Measurements from ENCODE around the gene ZBTB6. TPM values are rescaled to one million over a fixed set of nuclear protein-coding genes. Genes with fewer than 3 reads are reported as not detected.

The ZBTB6 gene
- total and polyA plus RNA-seq, 2 of the 13 experiments (the other 11 are each of a cell fraction or from before 2014, with no cell fraction given): 3.7 to 7.1 TPM

DNA sequence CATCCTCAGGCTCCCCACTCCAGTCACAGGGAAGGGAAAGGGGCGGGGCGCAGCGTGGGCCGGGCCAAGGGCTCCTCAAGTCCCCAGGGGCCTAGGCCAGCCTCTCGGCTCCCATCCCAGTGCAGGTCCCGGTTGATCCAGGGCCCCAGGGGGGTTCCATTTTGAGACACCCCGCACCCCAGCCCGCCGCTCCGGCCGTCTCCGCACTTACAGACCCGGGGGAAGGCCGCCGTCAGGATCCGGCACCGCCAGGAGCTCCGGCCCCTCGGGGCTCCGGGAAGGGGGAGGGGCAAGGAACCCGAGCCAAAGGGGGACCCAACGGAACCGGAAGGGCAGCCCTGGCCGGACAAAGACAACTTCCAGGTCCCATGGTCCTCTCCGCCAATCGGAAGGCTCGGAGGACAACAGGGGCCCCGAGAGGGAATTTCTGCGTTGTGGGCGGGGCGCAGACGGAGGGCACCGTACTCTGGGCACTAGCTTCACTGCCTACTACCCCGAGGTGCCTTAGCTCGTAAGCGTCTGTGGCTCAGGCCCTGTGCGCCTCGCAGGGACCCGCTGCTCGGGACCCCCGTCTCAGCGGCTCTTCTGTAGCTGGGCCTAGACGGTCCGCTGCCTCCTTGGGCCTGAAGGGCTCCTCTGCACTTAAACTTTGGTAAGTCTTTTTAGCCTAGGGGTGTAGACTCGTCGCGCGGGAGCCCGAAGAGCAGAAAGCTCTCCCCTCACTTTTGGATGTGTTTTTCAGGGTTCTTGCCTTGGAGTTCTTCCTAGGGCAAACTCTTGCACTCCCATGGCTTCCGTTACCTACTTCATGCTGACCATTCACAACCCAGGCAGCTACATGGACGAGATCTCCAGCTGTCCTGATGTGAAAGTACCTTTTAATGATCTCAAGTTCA is 18.4 kb upstream of the ZBTB6 start, which contains the start of gene ZBTB26 (continued):
- TF ChIP-seq, protein P1, sequence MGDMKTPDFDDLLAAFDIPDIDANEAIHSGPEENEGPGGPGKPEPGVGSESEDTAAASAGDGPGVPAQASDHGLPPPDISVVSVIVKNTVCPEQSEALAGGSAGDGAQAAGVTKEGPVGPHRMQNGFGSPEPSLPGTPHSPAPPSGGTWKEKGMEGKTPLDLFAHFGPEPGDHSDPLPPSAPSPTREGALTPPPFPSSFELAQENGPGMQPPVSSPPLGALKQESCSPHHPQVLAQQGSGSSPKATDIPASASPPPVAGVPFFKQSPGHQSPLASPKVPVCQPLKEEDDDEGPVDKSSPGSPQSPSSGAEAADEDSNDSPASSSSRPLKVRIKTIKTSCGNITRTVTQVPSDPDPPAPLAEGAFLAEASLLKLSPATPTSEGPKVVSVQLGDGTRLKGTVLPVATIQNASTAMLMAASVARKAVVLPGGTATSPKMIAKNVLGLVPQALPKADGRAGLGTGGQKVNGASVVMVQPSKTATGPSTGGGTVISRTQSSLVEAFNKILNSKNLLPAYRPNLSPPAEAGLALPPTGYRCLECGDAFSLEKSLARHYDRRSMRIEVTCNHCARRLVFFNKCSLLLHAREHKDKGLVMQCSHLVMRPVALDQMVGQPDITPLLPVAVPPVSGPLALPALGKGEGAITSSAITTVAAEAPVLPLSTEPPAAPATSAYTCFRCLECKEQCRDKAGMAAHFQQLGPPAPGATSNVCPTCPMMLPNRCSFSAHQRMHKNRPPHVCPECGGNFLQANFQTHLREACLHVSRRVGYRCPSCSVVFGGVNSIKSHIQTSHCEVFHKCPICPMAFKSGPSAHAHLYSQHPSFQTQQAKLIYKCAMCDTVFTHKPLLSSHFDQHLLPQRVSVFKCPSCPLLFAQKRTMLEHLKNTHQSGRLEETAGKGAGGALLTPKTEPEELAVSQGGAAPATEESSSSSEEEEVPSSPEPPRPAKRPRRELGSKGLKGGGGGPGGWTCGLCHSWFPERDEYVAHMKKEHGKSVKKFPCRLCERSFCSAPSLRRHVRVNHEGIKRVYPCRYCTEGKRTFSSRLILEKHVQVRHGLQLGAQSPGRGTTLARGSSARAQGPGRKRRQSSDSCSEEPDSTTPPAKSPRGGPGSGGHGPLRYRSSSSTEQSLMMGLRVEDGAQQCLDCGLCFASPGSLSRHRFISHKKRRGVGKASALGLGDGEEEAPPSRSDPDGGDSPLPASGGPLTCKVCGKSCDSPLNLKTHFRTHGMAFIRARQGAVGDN (CRISPR knock-in tag; IDR thresholded peaks at IDR 0.05): peak; percentile 86

DNA sequence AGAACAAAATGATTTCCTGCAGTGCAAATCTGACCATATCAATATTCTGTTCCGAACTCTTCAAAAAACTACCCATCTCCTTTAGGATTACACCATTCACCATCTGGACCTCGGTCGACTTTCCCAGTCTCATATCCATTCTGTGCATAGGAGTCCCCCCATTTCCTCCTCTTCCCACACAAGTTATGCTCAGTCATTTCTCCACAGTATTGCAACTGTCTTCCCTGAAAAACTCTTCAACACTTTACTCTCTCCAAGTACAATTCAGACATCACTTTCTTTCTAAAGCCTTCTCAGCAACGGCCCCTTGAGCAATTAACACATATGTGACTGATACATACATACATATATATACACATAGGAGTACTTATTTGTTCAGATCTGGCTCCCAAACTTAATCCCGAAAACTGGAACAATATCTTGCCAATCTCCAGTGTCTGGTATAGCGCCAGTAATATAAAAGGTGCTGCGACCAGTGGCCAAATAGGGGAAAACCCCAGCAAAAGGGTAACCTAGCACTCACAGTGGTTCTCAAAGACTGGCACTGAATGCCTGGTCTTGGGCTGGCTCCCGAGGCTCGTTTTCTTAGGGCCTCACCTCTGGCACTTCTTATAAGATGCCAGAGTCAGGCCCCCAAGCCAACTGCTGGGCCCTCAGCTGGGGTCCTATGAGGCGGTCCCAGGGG is 17.6 kb upstream of the ZBTB6 start:
- Histone ChIP-seq H4K20me1 (ENCODE audit: insufficient read depth, low read length) (no peaks in the 10 kb centered on the region), H3K79me2 (ENCODE audit: insufficient read depth, low read length) (peaks cover 64% of the 10 kb centered on the region), H3K27me3 (ENCODE audit: control insufficient read depth in 1 of 2, insufficient read depth in 2 of 2, low read length in 2 of 2) (no peaks in the 10 kb centered on the region; a peak in 1 of 5 replicates), H3K9me3 (ENCODE audit: low read length) (no peaks in the 10 kb centered on the region), H3K4me3 (replicated peaks in 1 of 3; ENCODE audit: insufficient read depth in 1 of 3, low read depth in 2 of 3, low read length in 3 of 3) (peak overlapping the region; percentile 72 to 99 (median 85)), H2AFZ (ENCODE audit: low read length) (no peak overlapping the region), H3K4me2 (ENCODE audit: low read depth, low read length) (peak overlapping the region; percentile 86), H3K27ac (ENCODE audit: extremely low read length, insufficient read depth, low read length) (peak overlapping the region; percentile 87), H3K4me1 (ENCODE audit: insufficient read depth, low read length) (peaks cover 35% of the 10 kb centered on the region), H3K9ac (ENCODE audit: insufficient read depth, low read depth, low read length) (peak overlapping the region; percentile 92), H3K36me3 (replicated peaks in 1 of 2; ENCODE audit: control insufficient read depth in 1 of 2, insufficient read depth in 2 of 2, low read length in 2 of 2) (no peaks in the 10 kb centered on the region)
- WGBS (ENCODE audit: low lambda C conversion rate): 18% methylated on average over 7 of the region's 10 CpGs
- no peak; the same call in 2 of the 3 replicates for ATAC-seq
- in situ Hi-C loops (cut with HindIII; ENCODE audit: extremely low pct_ligation_motif_present, low pct_unique_long_range_greater_than_20kb): no loop called here
- CTCF ChIA-PET (ENCODE audit: low intra/inter-chr PET ratio, low total read pairs): no interaction called here
- DNase-seq (ENCODE audit: low spot score): no peak
- POLR2A ChIA-PET: interaction anchor here (0.9 to 3.5 kb wide), 8 partner anchors 10 to 60 kb away, joined by 3 to 107 read pairs (median 8); partner anchors contain the start of genes RABGAP1, RC3H2 and ZBTB6
- intact Hi-C loops (cut with micrococcal nuclease; ENCODE audit: unreplicated experiment): loop anchor here (2.0 kb wide), 1 partner anchor 18 kb away; the partner anchor contains the start of gene ZBTB6
- FAIRE-seq: no peak
- BruUV-seq (replicated peaks): no TSS peak
- TF ChIP-seq ZNF878 (CRISPR knock-in tag; IDR thresholded peaks at IDR 0.05): no peak
- TF ChIP-seq ZNF781 (CRISPR knock-in tag; IDR thresholded peaks at IDR 0.05; ENCODE audit: borderline replicate concordance, not compliant biosample characterization): peak; percentile 6
- TF ChIP-seq, protein P2, sequence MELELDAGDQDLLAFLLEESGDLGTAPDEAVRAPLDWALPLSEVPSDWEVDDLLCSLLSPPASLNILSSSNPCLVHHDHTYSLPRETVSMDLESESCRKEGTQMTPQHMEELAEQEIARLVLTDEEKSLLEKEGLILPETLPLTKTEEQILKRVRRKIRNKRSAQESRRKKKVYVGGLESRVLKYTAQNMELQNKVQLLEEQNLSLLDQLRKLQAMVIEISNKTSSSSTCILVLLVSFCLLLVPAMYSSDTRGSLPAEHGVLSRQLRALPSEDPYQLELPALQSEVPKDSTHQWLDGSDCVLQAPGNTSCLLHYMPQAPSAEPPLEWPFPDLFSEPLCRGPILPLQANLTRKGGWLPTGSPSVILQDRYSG (CRISPR knock-in tag; IDR thresholded peaks at IDR 0.05): 0 out of 2 replicates have a peak, but pooled peaks have one; percentile 6
- TF ChIP-seq ZNF75D (CRISPR knock-in tag; IDR thresholded peaks at IDR 0.05; ENCODE audit: borderline replicate concordance): peak; percentile 64; the same call in 1 of the 2 replicates
- no peak for TF ChIP-seq SMARCE1 (IDR thresholded peaks at IDR 0.05; ENCODE audit: borderline replicate concordance)
- TF ChIP-seq ZSCAN30 (CRISPR knock-in tag; IDR thresholded peaks at IDR 0.05): 0 out of 2 replicates have a peak, but pooled peaks have one; percentile 40
- 0 out of 2 replicates have a peak, but pooled peaks have one; percentile 0 for TF ChIP-seq TOE1 (CRISPR knock-in tag; IDR thresholded peaks at IDR 0.05)
- TF ChIP-seq, protein P3, sequence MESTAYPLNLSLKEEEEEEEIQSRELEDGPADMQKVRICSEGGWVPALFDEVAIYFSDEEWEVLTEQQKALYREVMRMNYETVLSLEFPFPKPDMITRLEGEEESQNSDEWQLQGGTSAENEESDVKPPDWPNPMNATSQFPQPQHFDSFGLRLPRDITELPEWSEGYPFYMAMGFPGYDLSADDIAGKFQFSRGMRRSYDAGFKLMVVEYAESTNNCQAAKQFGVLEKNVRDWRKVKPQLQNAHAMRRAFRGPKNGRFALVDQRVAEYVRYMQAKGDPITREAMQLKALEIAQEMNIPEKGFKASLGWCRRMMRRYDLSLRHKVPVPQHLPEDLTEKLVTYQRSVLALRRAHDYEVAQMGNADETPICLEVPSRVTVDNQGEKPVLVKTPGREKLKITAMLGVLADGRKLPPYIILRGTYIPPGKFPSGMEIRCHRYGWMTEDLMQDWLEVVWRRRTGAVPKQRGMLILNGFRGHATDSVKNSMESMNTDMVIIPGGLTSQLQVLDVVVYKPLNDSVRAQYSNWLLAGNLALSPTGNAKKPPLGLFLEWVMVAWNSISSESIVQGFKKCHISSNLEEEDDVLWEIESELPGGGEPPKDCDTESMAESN (CRISPR knock-in tag; conservative IDR thresholded peaks at IDR 0.05): 0 out of 2 replicates have a peak, but pooled peaks have one; percentile 2
- TF ChIP-seq CCAR2 (optimal IDR thresholded peaks at IDR 0.05; ENCODE audit: low read depth, low read length): no peak
- no peak for TF ChIP-seq CBX1 (IDR thresholded peaks at IDR 0.05; ENCODE audit: low read depth)

All from HepG2 (cell line).